K562 (cell line): ENCODE measurements around the gene FOXO4. TPM values are rescaled to one million over a fixed set of nuclear protein-coding genes. Genes with fewer than 3 reads are reported as not detected.

ENCODE experiments used
- C11orf30 ChIP-seq: fragments of 450-650 bp; IDR thresholded peaks from 2 replicates; pipeline ENCODE4 v1.6.1; 2016; ENCODE audit warnings: low read depth, mild to moderate bottlenecking
- CBFA2T2 ChIP-seq: fragments of 450-650 bp; conservative IDR thresholded peaks from 2 replicates; pipeline ENCODE4 v1.6.1; 2017; ENCODE audit warnings: mild to moderate bottlenecking
- CBX8 ChIP-seq: fragments of 200-600 bp; sonication (generic); IDR thresholded peaks from 2 replicates; pipeline ENCODE4 v1.6.1; 2012; ENCODE audit warnings: borderline replicate concordance, mixed run types, low read depth, mild to moderate bottlenecking, moderate library complexity, mixed read lengths, low read length, control low read depth, inconsistent platforms; ENCODE audit not compliant: poor library complexity, severe bottlenecking; ENCODE audit errors: extremely low read depth
- CC2D1A ChIP-seq: fragments of 450-650 bp; IDR thresholded peaks from 2 replicates; pipeline ENCODE4 v1.6.1; 2017; ENCODE audit warnings: mild to moderate bottlenecking
- EP300 ChIP-seq: IDR thresholded peaks from 2 replicates; pipeline ENCODE4 v1.6.1; 2012; ENCODE audit warnings: low read length, improper control_type of control experiment
- FOXM1 ChIP-seq, 2 experiments: fragments of 450-650 bp in 1 of 2; sonication (generic) in 1 of 2; formaldehyde crosslinking in 1 of 2; IDR thresholded peaks; 2 replicates each; pipeline versions ENCODE4 v1.6.1 to v1.9.0; 2017 to 2022; ENCODE audit warnings: low read depth in 2 of 2, mild to moderate bottlenecking in 2 of 2, missing genetic modification reagents in 1 of 2, moderate library complexity in 1 of 2
- HDAC1 ChIP-seq, 2 experiments: fragments of 450-650 bp; IDR thresholded peaks; 2 replicates each; pipeline ENCODE4 v1.6.1; 2016 to 2017; ENCODE audit warnings: inconsistent platforms in 1 of 2, mild to moderate bottlenecking in 1 of 2, moderate library complexity in 1 of 2
- HLTF ChIP-seq: fragments of 450-650 bp; IDR thresholded peaks from 2 replicates; pipeline ENCODE4 v1.6.1; 2016
- MAFG ChIP-seq: fragments of 450-650 bp; conservative IDR thresholded peaks from 2 replicates; pipeline ENCODE4 v1.6.1; 2016; ENCODE audit warnings: missing genetic modification characterization, missing compliant biosample characterization
- MCM2 ChIP-seq: fragments of 450-650 bp; IDR thresholded peaks from 2 replicates; pipeline ENCODE4 v1.6.1; 2017; ENCODE audit warnings: low read depth, mild to moderate bottlenecking
- PHB2 ChIP-seq: fragments of 450-650 bp; IDR thresholded peaks from 2 replicates; pipeline ENCODE4 v1.6.1; 2017; ENCODE audit warnings: low read depth
- RBM25 ChIP-seq: fragments of 200-400 bp; formaldehyde crosslinking; IDR thresholded peaks from 2 replicates; pipeline ENCODE4 v1.6.1; 2018; ENCODE audit warnings: low read length, low read depth, moderate library complexity; ENCODE audit not compliant: severe bottlenecking
- RFX1 ChIP-seq: fragments of 450-650 bp; IDR thresholded peaks from 2 replicates; pipeline ENCODE4 v1.6.1; 2016; ENCODE audit warnings: mild to moderate bottlenecking, moderate library complexity
- SRF ChIP-seq, 2 experiments: fragments of 250-450, 450-650 bp in 1 of 2; sonication (Bioruptor Pico) in 1 of 2; sonication (generic) in 1 of 2; formaldehyde crosslinking; IDR thresholded peaks; 2 replicates each; pipeline versions ENCODE4 v1.5.0 to v1.5.1; 2020 to 2022; ENCODE audit warnings: mild to moderate bottlenecking in 1 of 2, missing genetic modification reagents in 1 of 2
- TAF1 ChIP-seq: IDR thresholded peaks from 2 replicates; pipeline ENCODE4 v1.6.1; 2011; ENCODE audit warnings: mild to moderate bottlenecking, low read length, moderate library complexity; ENCODE audit not compliant: insufficient read depth, control insufficient read depth, severe bottlenecking; ENCODE audit errors: extremely low read depth
- ZNF253 ChIP-seq: fragments of 250-450 bp; sonication (Bioruptor Pico); conservative IDR thresholded peaks from 2 replicates; pipeline ENCODE4 v1.6.1; 2021; ENCODE audit warnings: mild to moderate bottlenecking
- ZNF263 ChIP-seq: sonication (generic); formaldehyde crosslinking; IDR thresholded peaks from 2 replicates; pipeline ENCODE4 v1.8.0; 2022; ENCODE audit warnings: mild to moderate bottlenecking, missing genetic modification reagents, borderline replicate concordance
- ZNF561 ChIP-seq: fragments of 450-650 bp; formaldehyde crosslinking; conservative IDR thresholded peaks from 2 replicates; pipeline ENCODE4 v1.4.0; 2020; ENCODE audit warnings: mild to moderate bottlenecking, moderate library complexity
- ZZZ3 ChIP-seq: fragments of 450-650 bp; IDR thresholded peaks from 2 replicates; pipeline ENCODE4 v1.6.1; 2016; ENCODE audit warnings: antibody characterized with exemption, mild to moderate bottlenecking, moderate library complexity
- polyA plus RNA-seq, 8 experiments: library from polyadenylated mRNA; depleted of rRNA in 4 of 8; stranded (reverse) in 5 of 8; unstranded in 3 of 8; fragments of >200 nt; fragmentation: Nextera tagmentation in 2 of 8; fragmentation: Illumina TruSeq in 1 of 8; extraction: Ambion mirVana in 2 of 8; extraction: Trizol in 1 of 8; gene quantifications; 2 replicates each; pipeline versions ENCODE4 v1.2.1 to v1.2.3, GENCODE V29; 2011 to 2014; ENCODE audit warnings: inconsistent platforms in 1 of 8, missing spikeins in 1 of 8
- total RNA-seq, 7 experiments: library from RNA; depleted of rRNA in 6 of 7; stranded (reverse); fragments of >200 nt in 6 of 7; fragmentation: Illumina TruSeq in 2 of 7; extraction: Trizol in 2 of 7; gene quantifications; 2 replicates each; pipeline versions ENCODE4 v1.2.1 to v1.2.3, GENCODE V29; 2011 to 2021; ENCODE audit warnings: low replicate concordance in 1 of 7
- TF ChIP-seq, protein P1 (sequence below): sonication (generic); IDR thresholded peaks from 2 replicates; pipeline ENCODE4 v1.6.1; 2016
- TF ChIP-seq, protein P2 (sequence below), 2 experiments: fragments of 450-650 bp; formaldehyde crosslinking in 1 of 2; IDR thresholded peaks; 2 replicates each; pipeline versions ENCODE4 v1.4.0 to v1.6.1; 2014 to 2020; ENCODE audit warnings: mild to moderate bottlenecking in 2 of 2, borderline replicate concordance in 1 of 2, low read depth in 1 of 2

FOXO4 gene
- total and polyA plus RNA-seq, 9 of the 15 experiments (the other 6 are each of a cell fraction or from before 2014, with no cell fraction given): 0.13 to 26.6 (median 8.5) TPM

DNA sequence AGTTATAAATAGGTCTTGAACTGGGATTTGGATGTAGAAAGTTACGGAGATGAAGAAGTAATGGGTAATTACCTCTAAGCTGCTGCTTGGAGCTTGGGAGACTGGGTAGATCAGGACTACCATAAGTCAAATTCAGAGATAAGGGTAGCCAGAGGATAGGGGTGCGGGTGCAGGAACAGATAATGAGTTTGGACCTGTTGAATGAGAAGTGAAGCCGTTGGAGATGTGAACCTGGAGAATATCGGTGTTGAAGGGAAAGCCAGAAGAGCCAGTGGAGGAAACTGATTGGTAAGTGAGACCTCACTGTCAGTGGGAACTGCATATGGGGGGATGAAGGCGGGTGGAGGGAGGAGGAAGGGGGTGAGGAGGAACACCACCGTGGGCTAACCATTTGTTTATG, 618 bp upstream of the FOXO4 start (continued):
- TF ChIP-seq TAF1 (no peak), CBX8 (no peak), EP300 (peak; percentile 49; the same call in 1 of the 2 replicates), ZNF253 (CRISPR knock-in tag) (no peak), MCM2 (no peak), ZZZ3 (no peak), SRF (CRISPR knock-in tag; IDR thresholded peaks at IDR 0.05) (no peak), HDAC1 (IDR thresholded peaks at IDR 0.05) (peak in 1 of 2 experiments; percentile 26; a peak in 1 of 4 replicates), HLTF (no peak), RFX1 (no peak), ZNF263 (CRISPR knock-in tag) (peak; percentile 41; the same call in 1 of the 2 replicates), CBFA2T2 (peak; percentile 77), MAFG (tag) (no peak), CC2D1A (0 out of 2 replicates have a peak, but pooled peaks have one; percentile 22), RBM25 (no peak), FOXM1 (IDR thresholded peaks at IDR 0.05; ENCODE audit: low read depth) (peak; percentile 34; the same call in 1 of the 2 replicates), FOXM1 (CRISPR knock-in tag; IDR thresholded peaks at IDR 0.05; ENCODE audit: low read depth) (no peak), PHB2 (0 out of 2 replicates have a peak, but pooled peaks have one; percentile 56), ZNF561 (CRISPR knock-in tag) (no peak), C11orf30 (no peak)
- TF ChIP-seq, protein P1, sequence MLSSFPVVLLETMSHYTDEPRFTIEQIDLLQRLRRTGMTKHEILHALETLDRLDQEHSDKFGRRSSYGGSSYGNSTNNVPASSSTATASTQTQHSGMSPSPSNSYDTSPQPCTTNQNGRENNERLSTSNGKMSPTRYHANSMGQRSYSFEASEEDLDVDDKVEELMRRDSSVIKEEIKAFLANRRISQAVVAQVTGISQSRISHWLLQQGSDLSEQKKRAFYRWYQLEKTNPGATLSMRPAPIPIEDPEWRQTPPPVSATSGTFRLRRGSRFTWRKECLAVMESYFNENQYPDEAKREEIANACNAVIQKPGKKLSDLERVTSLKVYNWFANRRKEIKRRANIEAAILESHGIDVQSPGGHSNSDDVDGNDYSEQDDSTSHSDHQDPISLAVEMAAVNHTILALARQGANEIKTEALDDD: peak; percentile 72; the same call in 1 of the 2 replicates
- TF ChIP-seq, protein P2, sequence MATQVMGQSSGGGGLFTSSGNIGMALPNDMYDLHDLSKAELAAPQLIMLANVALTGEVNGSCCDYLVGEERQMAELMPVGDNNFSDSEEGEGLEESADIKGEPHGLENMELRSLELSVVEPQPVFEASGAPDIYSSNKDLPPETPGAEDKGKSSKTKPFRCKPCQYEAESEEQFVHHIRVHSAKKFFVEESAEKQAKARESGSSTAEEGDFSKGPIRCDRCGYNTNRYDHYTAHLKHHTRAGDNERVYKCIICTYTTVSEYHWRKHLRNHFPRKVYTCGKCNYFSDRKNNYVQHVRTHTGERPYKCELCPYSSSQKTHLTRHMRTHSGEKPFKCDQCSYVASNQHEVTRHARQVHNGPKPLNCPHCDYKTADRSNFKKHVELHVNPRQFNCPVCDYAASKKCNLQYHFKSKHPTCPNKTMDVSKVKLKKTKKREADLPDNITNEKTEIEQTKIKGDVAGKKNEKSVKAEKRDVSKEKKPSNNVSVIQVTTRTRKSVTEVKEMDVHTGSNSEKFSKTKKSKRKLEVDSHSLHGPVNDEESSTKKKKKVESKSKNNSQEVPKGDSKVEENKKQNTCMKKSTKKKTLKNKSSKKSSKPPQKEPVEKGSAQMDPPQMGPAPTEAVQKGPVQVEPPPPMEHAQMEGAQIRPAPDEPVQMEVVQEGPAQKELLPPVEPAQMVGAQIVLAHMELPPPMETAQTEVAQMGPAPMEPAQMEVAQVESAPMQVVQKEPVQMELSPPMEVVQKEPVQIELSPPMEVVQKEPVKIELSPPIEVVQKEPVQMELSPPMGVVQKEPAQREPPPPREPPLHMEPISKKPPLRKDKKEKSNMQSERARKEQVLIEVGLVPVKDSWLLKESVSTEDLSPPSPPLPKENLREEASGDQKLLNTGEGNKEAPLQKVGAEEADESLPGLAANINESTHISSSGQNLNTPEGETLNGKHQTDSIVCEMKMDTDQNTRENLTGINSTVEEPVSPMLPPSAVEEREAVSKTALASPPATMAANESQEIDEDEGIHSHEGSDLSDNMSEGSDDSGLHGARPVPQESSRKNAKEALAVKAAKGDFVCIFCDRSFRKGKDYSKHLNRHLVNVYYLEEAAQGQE (IDR thresholded peaks at IDR 0.05; ENCODE audit: borderline replicate concordance): 0 out of 2 replicates have a peak, but pooled peaks have one; percentile 4
- TF ChIP-seq, protein P2 (CRISPR knock-in tag; IDR thresholded peaks at IDR 0.05; ENCODE audit: low read depth): no peak
